NCI-H226 (cell line): ENCODE measurements around the gene SOBP.

Source experiments
- DNase-seq: peaks from one replicate; pipeline ENCODE4 v3.0.0-alpha.2; 2015

Gene SOBP

GRCh38 chr6:107646776-107647438, 157.0 kb downstream of the SOBP start:
- DNase-seq: no peak

DNA sequence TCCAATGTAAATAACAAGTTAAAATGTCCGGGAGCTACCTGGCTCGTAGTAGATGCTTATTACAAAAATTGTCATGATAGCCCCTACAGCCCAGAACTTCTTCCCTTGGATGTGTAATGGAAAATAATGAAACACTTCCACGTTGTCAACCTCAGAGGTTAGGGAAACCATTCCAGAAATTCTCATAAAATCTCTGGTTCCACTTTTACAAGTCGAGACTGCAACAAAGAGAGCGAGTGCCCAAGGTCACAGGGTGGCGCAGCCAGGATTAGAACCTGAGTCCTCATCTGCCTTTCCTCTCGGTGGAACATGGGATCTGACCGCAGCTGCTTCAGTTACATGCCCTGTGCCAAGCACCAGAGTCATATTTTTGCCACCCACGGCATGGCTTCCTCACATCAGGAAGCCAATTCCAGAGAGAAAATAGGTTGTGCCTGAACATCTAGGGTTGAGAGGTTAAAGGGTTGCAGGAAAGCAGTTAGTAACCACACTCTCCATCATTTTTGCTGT, 157.6 kb downstream of the SOBP start:
- no peak for DNase-seq

- DNase-seq: no peak
Observed at GRCh38 chr6:107648983-107649382, 159.1 kb downstream of the SOBP start.

GRCh38 chr6:107652526-107653182, 162.7 kb downstream of the SOBP start:
- no peak for DNase-seq

- DNase-seq: no peak
Observed at GRCh38 chr6:107653183-107653580, 163.3 kb downstream of the SOBP start.

- DNase-seq: peak; percentile 26
Observed at GRCh38 chr6:107653861-107654394, 164.0 kb downstream of the SOBP start.

DNA sequence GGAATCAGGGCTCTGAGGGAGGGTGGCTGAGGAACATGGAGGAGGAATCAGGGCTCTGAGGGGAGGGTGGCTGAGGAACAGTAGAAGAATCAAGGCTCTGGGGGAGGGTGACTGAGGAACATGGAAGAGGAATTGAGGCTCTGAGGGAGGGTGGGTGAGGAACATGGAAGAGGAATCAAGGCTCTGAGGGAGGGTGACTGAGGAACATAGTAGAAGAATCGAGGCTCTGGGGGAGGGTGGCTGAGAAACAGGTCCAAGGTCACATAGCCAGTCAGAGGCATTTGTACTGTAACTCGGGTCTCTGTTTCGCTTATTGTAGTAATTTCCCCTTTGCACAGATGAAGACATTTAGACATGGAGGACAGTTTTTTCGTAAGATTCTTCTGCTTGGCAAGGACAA, 164.8 kb downstream of the SOBP start:
- DNase-seq: no peak

DNA sequence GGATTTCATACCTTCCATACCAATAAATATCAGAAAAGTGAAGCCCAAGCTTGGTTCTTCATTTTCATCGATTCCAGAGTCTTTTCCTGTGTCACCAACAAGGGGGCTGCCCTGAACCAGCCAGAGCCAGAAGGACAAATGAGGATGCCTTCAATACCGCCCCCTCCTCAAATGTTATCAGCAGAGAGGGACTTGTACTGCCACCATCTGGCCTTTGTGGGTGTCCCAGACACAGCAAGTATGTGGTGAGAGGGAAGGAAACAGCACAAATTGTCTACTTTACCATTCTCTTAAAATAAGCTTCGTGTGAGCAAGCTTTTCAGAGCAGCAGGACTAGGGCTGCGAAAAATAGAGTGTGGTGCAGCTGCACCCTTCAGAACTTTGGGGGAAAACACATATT, 165.3 kb downstream of the SOBP start:
- no peak for DNase-seq

DNA sequence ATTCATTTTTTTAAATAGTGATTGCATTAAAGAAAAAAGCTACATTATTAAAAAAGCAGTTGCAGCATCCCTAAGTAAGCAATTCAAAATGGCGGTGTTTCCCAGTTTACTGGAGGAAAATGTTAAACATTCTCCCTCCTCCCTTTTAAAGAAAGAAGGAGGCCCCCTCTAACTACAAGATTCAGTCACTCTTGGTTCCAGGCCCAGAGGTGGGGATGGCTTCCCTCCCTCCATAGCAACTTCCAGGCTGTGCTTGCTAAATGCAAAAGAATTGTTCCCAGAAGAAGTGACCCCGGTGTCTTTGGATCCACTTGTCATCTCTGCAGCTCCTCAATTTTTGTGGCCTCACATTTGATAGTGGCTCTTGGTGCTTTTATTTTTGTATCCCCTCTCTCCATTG, 165.9 kb downstream of the SOBP start:
- DNase-seq: no peak

DNA sequence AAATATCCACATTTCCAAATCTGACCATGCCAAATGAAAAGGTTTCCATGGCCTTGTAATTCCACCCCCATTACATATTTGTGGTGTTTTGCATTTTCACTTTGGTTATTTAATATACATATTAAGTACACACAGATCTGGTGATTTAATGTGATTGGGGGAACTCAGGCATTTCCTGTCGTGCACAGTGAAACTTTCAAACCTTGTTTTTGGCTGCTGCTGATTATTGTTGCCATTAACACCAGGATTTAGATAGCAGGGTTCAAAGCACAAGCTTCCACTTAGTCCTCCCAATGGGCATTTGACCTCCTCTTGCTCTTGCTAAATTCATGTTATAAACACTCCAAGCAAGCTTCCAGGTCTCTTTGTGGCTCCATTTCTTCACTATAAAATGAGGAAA, 166.5 kb downstream of the SOBP start:
- no peak for DNase-seq

GRCh38 chr6:107656883-107657282, 167.0 kb downstream of the SOBP start:
- DNase-seq: no peak

- DNase-seq: no peak
Observed at GRCh38 chr6:107657373-107657754, 167.4 kb downstream of the SOBP start.

- no peak for DNase-seq
Observed at GRCh38 chr6:107657755-107658461, 168.0 kb downstream of the SOBP start.

DNA sequence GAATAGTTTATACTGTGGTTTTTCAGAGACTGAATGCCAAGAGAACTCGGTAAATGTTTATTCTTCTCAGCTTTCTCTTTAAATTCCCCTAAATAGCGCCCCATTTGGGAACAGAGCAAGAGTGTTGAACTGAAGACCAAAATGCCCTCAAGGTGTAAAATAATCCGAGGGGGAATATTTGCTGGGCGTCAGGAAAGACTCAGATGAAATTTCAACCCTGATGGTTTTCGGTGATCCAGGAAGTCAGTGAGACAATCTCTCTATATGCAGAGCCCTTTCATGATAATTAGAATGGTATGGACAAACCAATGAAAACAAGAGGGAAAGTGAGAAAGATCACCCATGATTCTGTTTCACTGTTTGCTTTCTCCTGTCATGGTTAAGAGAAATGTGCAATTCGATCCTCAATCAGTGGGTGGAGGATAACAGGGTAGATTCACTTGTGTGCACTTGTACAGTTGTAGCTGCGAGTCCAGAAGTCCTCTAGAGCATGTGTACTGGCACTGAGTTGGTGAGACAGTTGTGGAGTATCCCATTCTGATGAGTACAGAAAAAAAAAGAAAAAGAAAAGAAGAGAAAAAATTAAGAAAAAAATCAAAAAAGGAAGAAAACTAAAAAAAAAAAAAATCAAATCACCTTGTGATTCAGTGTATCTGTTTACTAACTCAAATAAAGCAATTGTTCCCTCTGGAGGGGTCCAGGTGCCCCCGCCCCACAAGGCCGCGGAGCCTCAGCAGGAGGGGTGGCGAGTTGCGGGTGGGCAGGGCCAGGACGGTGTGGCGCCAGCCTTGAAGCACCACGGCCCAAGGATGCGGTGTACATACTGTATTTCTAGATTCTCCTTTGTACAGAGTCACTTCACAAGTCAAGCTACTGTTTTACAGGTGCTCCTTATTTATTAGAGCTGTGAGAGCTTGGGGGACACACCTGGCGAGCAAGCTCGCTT, 169.3 kb downstream of the SOBP start:
- no peak for DNase-seq

DNA sequence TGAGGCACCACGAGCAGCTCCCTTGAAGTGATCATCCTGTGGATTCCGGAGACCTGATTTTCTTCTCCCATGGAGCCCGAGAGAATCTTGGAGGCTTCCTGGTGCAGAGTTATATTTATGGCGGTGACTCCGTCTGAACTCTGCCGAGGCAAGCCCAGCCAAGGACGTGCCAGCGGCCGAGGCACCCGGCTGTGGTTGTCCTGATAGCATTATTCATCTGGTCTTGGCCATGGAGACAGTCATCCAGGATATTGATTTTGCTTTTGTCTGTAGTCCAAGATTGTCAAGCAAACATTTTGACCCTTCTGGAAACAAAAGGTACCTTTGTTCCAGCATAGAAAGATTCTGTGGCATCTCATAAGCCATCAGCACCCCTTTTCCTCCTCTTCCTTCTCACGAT, 170.9 kb downstream of the SOBP start:
- DNase-seq: no peak

DNA sequence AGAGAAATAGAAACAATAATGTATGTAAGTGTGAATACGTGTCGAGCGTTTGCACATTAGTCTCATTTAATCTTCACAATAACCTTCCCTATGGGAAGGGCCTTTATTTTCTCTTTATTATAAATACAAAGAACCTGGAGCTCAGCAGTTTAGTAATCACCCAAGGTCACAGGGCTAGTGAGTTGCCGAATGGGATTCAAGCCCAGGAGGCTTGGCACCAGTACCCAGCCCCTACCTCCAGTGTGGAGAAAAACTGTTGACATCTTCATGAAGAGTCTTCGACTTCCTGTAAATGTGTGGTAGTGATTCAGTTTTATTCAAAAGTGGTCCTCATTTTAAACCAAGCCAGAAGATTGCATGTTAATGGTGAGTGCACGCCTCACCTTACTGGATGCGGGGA, 171.4 kb downstream of the SOBP start:
- DNase-seq: no peak

DNA sequence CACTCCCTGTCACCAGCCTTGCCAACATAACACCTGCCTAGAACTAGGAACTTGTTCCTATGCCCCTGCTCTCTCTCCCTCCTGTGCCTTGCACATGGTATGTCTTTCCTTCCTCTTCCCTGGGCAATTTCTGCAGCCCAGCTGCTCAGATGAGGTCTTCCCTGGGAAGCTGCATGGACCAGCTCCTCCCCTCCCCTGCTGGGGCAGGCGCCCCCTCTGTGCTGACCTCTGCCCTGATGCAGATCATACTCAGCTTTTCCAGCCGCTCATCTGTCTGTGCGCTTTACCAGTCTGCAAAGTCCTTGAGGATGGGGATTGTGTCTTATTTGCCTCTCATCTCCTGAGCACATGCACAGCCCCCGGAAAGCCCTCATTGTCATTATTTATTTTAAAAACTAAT, 172.4 kb downstream of the SOBP start:
- DNase-seq: no peak

- no peak for DNase-seq
Observed at GRCh38 chr6:107663308-107663707, 173.4 kb downstream of the SOBP start.

DNA sequence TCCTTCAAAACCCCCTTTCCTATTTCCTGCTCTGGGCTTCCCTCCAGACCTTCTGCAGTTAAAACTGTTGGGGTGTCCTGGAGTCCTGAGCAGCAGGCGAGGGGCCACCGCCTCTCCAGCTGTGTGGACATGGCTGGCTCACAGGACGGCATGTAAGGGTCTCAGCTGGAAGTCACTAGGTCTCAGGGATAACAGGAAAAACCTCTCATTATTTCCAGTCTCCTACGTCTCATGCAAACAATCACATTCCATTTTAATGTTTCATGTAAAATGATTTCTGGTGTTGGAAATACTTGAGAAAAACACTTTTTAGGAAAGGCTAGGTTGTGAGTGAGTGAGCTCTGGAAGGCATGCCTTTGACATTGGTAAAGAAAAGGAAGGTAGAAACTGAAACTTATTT, 175.5 kb downstream of the SOBP start:
- no peak for DNase-seq

DNA sequence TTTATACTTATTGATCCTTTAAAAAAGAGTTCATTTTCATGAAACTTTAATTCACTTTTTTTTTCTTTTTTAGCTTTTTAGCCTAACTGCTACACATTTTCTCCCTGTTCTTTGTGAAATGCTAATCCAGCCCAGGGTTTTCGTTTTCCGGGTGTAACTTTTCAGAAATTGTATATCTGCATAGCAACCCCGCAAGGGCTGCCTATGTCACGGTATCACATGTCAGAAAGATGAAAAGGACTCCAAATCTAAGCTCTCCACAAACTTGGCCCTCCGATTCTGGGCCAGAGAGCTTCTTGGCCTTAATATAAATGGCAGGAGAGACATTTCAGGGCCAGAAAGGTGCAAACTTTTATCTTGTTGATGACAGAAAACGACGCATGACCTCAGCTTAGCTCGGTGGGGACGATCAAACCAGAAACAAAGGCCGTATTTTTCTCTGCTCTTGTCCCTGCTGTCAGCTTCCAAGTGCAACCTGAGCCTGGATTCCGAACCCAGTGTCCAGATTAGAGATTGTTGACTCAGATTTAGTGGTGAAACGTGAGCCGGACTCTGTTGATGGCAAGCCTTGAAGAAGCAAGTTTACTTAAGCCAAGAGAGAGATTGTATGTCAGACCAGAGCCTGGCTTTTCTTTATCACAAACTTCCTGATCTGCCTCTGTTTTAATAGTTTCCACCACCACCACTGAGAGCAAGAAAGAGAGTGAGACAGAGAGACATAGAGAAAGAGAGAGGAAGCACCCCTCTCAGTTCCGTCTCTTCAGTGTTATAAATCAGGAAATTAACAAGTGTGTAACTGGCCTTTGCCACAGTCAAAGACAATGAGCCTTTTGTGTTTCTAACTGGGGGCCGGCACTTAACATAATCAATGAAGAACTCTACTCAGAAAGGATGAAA, 176.4 kb downstream of the SOBP start:
- no peak for DNase-seq

- no peak for DNase-seq
Observed at GRCh38 chr6:107666981-107667601, 177.2 kb downstream of the SOBP start.
